RCC 7860 (cell line): ENCODE data around the gene FAM149B1.
A peak's percentile ranks its signal among the peaks of the same experiment; 100 is the strongest.
"Not testable (repeated sequence)": the region's sequence is repeated elsewhere in the genome, so short reads cannot be mapped to it uniquely, and the experiment has no call there.

Experiments used
- DNase-seq: peaks from one replicate; pipeline ENCODE4 v3.0.0-alpha.2; 2015; ENCODE audit warnings: low spot score
- FAIRE-seq: peaks from 2 replicates; lab custom pipeline; 2012; peaks lifted over from hg19 to GRCh38; lab: Jason Lieb, UNC

The FAM149B1 gene

GRCh38 chr10:73167783-73168464 lies at the start of gene FAM149B1, which contains the start of gene ECD:
Gene FAM149B1 (plus strand): TSS chr10:73168119. CDS start chr10:73168340, 221 bp downstream.
Gene ECD (minus strand): TSS chr10:73168008. CDS start chr10:73163937, 4,071 bp downstream.
- peak; percentile 84 for DNase-seq
- peak; percentile 74 for FAIRE-seq

DNA sequence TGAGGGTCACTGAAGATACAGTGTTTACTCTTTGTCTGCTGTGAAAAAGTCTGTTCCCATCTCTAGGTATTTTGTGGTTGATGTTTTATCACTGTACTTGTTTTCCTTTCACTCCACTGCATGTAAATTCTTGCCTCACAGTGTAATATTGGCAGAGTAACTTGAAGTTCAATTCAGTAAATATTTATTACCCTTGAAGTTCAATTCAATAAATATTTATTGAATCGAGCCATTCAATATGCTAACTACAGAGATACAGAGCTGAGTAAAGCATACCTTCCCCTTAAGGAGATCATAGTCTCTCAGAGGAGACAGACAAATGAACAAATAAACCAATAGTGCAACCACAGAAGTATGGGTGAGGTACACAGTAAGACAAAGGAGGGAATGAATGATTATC lies 48.5 kb upstream of the FAM149B1 start:
- FAIRE-seq, result no peak
- DNase-seq, result no peak

- no peak for DNase-seq
- no peak for FAIRE-seq
These were observed 48.0 kb upstream of the FAM149B1 start for GRCh38 chr10:73119952-73120351.

GRCh38 chr10:73126343-73126742 lies 41.6 kb upstream of the FAM149B1 start:
- FAIRE-seq (no peak), DNase-seq (no peak)

DNA sequence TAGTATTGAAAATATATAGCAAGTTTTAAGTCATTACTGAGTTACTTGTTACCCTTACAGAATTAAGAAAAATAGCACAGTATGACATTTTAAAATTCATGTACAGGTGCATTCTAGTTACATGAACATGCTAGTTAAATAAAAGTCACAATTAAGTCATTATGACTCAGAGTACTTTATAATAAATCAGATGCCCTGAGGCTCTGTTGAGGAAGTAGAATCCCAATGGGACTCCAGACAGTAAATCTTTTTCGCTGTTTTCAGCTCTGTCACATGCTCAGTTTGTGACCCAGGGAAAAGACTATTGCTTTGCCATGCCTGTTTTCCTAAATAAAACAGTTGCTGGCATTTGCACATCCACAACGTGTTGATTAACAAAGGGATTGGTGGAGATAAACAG lies 36.6 kb upstream of the FAM149B1 start:
- DNase-seq, result no peak
- FAIRE-seq, result no peak

GRCh38 chr10:73131913-73132686 lies 35.8 kb upstream of the FAM149B1 start:
- no peak for FAIRE-seq
- no peak for DNase-seq

DNA sequence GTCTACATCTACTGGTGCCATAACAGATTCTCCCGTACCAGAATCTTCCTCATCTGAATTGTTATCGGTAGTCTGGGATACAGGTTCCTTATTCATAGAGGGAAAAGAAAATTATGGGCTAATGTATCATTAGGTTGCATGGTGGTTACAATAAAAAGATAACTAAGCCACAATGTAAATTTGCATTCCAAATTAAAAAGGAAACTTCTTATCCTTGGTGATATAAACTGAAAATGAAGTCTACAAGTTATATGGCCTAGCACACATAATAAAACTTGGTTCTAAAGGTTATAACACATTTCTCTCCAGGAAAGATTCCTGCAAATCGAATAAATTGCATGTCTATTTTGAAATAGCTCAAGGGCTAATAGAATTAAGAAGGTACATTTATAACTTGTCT lies 33.2 kb upstream of the FAM149B1 start:
- FAIRE-seq (no peak), DNase-seq (no peak)

GRCh38 chr10:73136627-73137026 lies 31.3 kb upstream of the FAM149B1 start:
- FAIRE-seq (no peak), DNase-seq (no peak)

GRCh38 chr10:73139251-73139650 lies 28.7 kb upstream of the FAM149B1 start:
- DNase-seq (no peak), FAIRE-seq (no peak)

DNA sequence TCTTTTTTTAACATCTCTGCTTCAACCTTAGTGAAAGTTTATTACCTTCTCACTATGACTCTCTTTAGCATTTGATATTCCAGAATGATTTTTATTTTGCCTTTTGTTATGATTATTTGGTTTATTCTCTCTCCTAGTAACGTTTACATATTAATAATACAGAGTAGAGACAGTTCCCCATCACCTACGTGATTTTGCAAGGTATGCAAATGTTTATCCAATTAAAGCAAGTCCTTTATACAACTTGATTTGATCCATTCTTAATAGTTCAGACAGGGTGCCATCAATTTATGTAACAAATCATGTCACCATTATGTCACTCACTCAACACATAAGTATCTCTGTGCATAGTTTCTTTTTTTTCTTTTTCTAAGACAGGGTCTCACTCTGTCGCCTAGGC lies 26.3 kb upstream of the FAM149B1 start:
- FAIRE-seq (no peak), DNase-seq (no peak)

GRCh38 chr10:73150633-73151413 lies 17.1 kb upstream of the FAM149B1 start:
- not testable (repeated sequence) for DNase-seq, FAIRE-seq

DNA sequence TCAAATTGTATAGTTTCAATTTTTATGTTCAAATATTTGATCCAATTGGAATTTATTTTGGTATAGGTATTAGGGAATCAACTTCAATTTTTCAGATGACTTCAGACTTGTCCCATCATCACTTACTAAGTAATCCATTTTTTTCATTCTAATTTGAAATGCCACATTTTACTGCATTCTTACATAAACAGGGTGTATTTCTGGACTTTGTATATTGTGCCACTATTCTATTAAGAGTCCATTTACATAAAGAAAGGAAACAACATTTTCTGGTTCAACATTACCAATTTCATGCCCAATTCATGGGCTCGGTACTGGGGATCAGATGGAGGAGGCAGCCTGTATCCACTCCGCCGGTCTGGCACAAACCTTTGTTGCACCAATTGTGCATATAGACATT lies 15.9 kb upstream of the FAM149B1 start:
- FAIRE-seq (no peak), DNase-seq (no peak)

DNA sequence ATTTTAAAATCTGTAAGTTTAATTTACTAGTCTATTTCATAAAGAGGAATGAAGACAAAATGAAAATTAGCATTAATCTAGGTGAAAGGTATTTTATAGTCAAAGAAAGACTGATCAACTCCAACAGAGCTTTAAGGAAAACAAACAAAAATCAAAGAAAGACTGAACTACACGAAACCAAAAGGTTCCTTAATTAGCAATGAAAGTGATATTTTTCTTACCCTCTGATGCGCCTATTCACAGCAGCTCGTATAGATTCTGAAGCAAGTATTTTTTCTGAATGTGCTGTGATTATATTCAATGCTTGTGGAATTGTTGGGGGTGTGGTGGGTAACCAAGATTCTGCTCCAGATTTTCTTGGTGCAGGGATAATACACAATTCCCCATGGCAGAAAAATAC lies 11.9 kb upstream of the FAM149B1 start:
- no peak for DNase-seq

GRCh38 chr10:73159038-73159648 lies 8.8 kb upstream of the FAM149B1 start:
- FAIRE-seq (peak; percentile 83), DNase-seq (peak; percentile 44)

More for the DNA sequence above, 11.9 kb upstream of the FAM149B1 start:
- FAIRE-seq, result no peak

DNA sequence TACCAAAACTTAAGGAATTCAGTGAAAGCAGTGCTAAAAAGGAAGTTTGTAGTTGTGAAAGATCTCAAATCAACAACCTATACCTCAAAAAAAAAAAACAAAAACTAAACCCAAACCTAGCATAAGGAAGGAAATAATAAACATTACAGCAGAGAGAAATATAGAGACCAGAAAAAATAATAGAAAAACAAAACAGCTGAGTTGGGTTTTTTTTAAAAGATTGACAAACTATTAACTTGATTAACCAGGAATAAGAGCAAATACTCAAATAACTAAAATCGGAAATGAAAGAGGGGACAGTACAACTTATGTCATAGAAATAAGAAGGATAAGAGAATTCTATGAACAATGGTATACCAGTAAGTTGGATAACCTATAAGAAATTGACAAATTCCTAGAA lies 6.8 kb upstream of the FAM149B1 start:
- no peak for DNase-seq
- no peak for FAIRE-seq

DNA sequence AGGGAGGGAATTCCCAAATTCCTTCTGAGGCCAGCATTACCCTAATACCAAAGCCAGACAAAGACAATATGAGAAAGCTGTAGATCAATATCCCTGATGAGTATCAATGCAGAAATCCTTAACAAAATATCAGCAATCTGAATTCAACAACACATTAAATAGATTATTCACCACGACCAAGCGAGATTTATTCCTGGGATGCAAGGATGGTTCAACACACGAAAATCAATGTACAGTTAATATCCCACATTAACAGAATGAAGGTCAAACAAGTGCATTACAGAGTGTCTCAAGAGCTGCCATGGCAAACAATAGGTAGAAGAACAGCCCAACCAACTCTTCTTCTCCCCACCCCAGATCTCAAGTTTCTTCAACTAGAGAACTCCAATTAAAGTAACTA lies 6.3 kb upstream of the FAM149B1 start:
- no peak for FAIRE-seq
- no peak for DNase-seq

DNA sequence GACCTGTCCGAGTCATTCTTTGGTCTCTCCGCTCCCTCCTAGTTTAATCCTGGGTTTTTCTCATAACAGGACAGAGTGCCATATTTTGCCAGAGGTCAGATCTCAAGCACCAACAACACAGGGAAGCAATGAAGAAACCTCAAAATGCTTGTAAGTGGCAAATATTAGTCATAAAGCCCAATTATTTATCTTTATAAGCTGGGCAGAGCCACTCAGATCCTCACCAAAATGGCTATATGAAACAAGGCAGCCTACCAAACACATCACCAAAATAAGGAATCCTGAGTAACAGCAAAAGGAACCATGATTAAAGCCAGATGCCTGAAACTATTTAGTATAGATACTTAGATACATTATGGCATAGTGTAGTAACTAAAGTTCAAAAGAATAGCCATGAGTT lies 4.8 kb upstream of the FAM149B1 start:
- FAIRE-seq (no peak), DNase-seq (no peak)

GRCh38 chr10:73166972-73167371 lies 947 bp upstream of the FAM149B1 start:
- DNase-seq (no peak), FAIRE-seq (no peak)

DNA sequence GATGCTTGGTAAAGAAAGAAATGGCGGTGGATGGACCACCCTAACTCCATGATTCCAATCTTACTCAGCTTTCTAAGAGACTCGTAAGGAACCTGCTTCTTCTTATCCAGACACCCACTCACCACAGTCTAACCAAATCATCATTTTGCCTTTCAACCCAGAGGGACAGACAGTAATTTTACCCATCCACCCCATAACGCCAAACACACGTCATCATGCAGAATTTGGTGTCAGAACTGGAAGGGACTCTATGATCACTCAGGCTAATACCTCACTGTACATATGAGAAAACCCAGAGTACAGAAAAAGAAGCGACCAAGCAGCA lies 499 bp upstream of the FAM149B1 start:
- no peak for FAIRE-seq
- DNase-seq, result no peak

DNA sequence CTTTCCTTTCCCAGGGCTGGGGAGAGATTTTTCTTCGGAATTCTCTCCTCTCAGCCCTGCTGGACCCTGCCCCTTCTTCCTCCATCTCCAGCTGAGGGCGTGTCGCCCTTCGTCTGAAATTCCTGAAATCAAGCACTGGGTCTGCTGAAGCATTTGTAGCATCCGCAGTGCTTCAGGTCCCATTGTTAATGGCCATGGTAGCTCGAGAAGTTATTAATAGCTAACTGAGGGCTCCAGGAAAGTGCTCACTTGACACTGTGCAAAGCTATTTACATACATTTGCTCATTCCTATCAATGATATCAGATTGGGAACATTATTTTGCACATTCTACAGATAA lies 515 bp downstream of the FAM149B1 start:
- FAIRE-seq, result no peak
- DNase-seq, result peak; percentile 34

- no peak for FAIRE-seq
- no peak for DNase-seq
These were observed 1.4 kb downstream of the FAM149B1 start for GRCh38 chr10:73169320-73169719.
